ENCODE data around the gene DDX1.

DNA sequence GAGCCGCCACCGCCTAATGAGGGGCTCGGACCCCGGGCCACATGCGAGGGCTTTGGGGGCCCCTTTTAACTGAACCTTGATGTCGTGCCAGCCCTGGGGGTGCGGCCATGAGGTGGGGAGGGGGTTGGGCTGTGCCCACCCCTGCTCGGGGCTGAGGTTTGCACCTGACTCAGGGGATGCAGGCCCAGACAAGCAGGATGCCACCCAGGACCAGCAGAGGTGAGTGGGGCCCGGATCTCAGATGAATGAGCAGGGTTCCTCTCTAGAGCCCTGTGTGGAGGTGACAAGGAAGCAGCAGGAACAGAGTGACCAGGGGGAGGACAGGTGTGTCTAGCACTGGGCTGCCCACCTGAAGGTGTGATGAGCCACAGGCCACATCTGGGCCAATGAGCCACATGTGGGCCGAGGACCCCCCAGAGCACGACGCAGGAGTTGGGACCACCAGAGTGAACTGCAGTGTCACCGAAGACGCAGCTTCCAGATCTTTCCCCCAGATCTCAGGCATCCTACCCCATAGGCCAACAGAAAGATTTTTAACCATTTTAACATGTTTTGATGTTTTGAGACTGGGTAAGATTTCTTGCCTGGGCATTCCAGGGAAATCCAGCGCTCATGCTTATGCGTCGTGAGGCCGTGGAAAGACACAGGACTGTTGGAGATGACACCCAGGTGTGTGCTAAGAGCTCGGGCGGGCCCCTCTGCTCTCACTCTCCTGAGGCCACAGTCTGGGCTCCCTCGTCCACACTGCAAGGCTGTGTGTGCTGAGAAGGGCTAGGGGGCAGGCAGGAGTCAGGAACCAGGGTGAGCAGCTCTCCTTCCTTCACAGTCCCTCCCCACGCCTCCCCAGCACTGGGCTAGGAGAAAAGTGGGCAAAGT is 73.6 kb downstream of the DDX1 start:
- TF ChIP-seq CTCF (conservative IDR thresholded peaks at IDR 0.05; ENCODE audit: low read length) (no peak), EZH2phosphoT487 (IDR thresholded peaks at IDR 0.05; ENCODE audit: borderline replicate concordance) (no peak)

All from Loucy (cell line).